Left hindlimb (tissue), 1 donor: Measurements from ENCODE around the gene BCAP31.

Experiments
- DNase-seq: peaks from one replicate; pipeline ENCODE4 v3.0.0-alpha.2; 2018

The BCAP31 gene

GRCh38 chrX:153724252-153725038 lies at the start of gene BCAP31, which contains the start of gene ABCD1:
BCAP31 (minus strand) TSS chrX:153724387; CDS start chrX:153723244, 1,143 bp downstream.
ABCD1 (plus strand) TSS chrX:153724856; CDS start chrX:153725267, 411 bp downstream.
- DNase-seq = peak; percentile 93

- DNase-seq = no peak
Observed at GRCh38 chrX:153773218-153773611, 49.0 kb upstream of the BCAP31 start.

- no peak for DNase-seq
Observed at GRCh38 chrX:153772316-153773217, 48.4 kb upstream of the BCAP31 start.

- no peak for DNase-seq
Observed at GRCh38 chrX:153771415-153772315, 47.5 kb upstream of the BCAP31 start.

GRCh38 chrX:153770601-153771414 lies 46.6 kb upstream of the BCAP31 start:
- no peak for DNase-seq

GRCh38 chrX:153769865-153770600 lies 45.8 kb upstream of the BCAP31 start:
- DNase-seq = no peak

GRCh38 chrX:153769158-153769864 lies 45.1 kb upstream of the BCAP31 start:
- DNase-seq = no peak

- DNase-seq = no peak
Observed at GRCh38 chrX:153768311-153769157, 44.3 kb upstream of the BCAP31 start.

GRCh38 chrX:153767674-153768055 lies 43.5 kb upstream of the BCAP31 start:
- DNase-seq = no peak

GRCh38 chrX:153766871-153767673 lies 42.9 kb upstream of the BCAP31 start:
- no peak for DNase-seq

GRCh38 chrX:153766098-153766817 lies 42.1 kb upstream of the BCAP31 start:
- DNase-seq = no peak

- no peak for DNase-seq
Observed at GRCh38 chrX:153765138-153766079, 41.2 kb upstream of the BCAP31 start.

- no peak for DNase-seq
Observed at GRCh38 chrX:153764786-153765137, 40.6 kb upstream of the BCAP31 start.

- DNase-seq = no peak
Observed at GRCh38 chrX:153763989-153764755, 40.0 kb upstream of the BCAP31 start, which contains the start of gene PLXNB3. PLXNB3 (plus strand) TSS chrX:153764249; CDS start chrX:153765536, 1,287 bp downstream.

- DNase-seq = no peak
Observed at GRCh38 chrX:153763298-153763932, 39.2 kb upstream of the BCAP31 start.
